HepG2 (cell line): ENCODE results near the gene LNX2. TPM values are rescaled to one million over a fixed set of nuclear protein-coding genes. Genes with fewer than 3 reads are reported as not detected.

Source experiments
- ATAC-seq: fragments of 200-7000 bp; cut with Tn5 transposase; 3 replicates; pipeline ENCODE4 v1.9.1; 2020; ENCODE audit warnings: mild to moderate bottlenecking, moderate library complexity
- BruUV-seq: library from RNA; stranded (reverse); fragments of 400-500 nt; replicated peaks from 2 replicates; lab custom pipeline; 2021; lab: Mats Ljungman, UMichigan
- CTCF ChIA-PET: fragments of 300-600 bp; formaldehyde crosslinking; extraction: SDS; loops from one replicate; lab custom pipeline; 2021; ENCODE audit warnings: low total read pairs, inconsistent platforms, low intra/inter-chr PET ratio; lab: Yijun Ruan, JAX
- POLR2A ChIA-PET: fragments of 350-600 bp; sonication (Branson Sonifier 250); formaldehyde crosslinking; loops from one replicate; lab custom pipeline; 2020; ENCODE audit warnings: antibody characterized with exemption, inconsistent platforms; lab: Yijun Ruan, JAX
- DNase-seq: peaks from one replicate; pipeline ENCODE4 v3.0.0-alpha.2; 2015; ENCODE audit warnings: low spot score
- FAIRE-seq: peaks from 3 replicates; lab custom pipeline; 2011; peaks lifted over from hg19 to GRCh38; lab: Jason Lieb, UNC
- H2AFZ ChIP-seq: one replicate; pipeline ENCODE4 v1.6.1; 2011; ENCODE audit warnings: low read length, inconsistent platforms
- H3K27ac ChIP-seq: fragments of 300-600 bp; 3 replicates; pipeline ENCODE4 v1.8.0; 2011; ENCODE audit warnings: mixed run types, mild to moderate bottlenecking, mixed read lengths, low read length, inconsistent platforms; ENCODE audit not compliant: insufficient read depth; ENCODE audit errors: extremely low read length
- H3K27me3 ChIP-seq, 2 experiments: fragments of 200-600 bp in 1 of 2; 2 replicates in 1 of 2; 3 replicates in 1 of 2; pipeline versions ENCODE4 v1.6.0 to v1.8.0; 2011; ENCODE audit warnings: low read length in 2 of 2, mild to moderate bottlenecking in 2 of 2, moderate library complexity in 2 of 2, inconsistent platforms in 1 of 2; ENCODE audit not compliant: insufficient read depth in 2 of 2, control insufficient read depth in 1 of 2
- H3K36me3 ChIP-seq, 2 experiments: fragments of 200-600 bp in 1 of 2; replicated peaks in 1 of 2; 2 replicates in 1 of 2; 3 replicates in 1 of 2; pipeline versions ENCODE4 v1.5.1 to v1.8.0; 2011; ENCODE audit warnings: low read length in 2 of 2, inconsistent platforms in 1 of 2; ENCODE audit not compliant: insufficient read depth in 2 of 2, control insufficient read depth in 1 of 2
- H3K4me1 ChIP-seq: 2 replicates; pipeline ENCODE4 v1.5.1; 2012; ENCODE audit warnings: low read length, inconsistent platforms; ENCODE audit not compliant: insufficient read depth
- H3K4me2 ChIP-seq: 2 replicates; pipeline ENCODE4 v1.6.0; 2011; ENCODE audit warnings: low read depth, low read length, inconsistent platforms
- H3K4me3 ChIP-seq, 3 experiments: fragments of 200-600 bp in 1 of 3; sonication (generic), shearing (Covaris generic) in 1 of 3; replicated peaks in 1 of 3; 2 replicates each; pipeline ENCODE4 v1.5.1; 2011 to 2016; ENCODE audit warnings: low read length in 3 of 3, inconsistent platforms in 2 of 3, low read depth in 2 of 3, mild to moderate bottlenecking in 2 of 3, control low read depth in 1 of 3, mixed read lengths in 1 of 3; ENCODE audit not compliant: insufficient read depth in 1 of 3
- H3K79me2 ChIP-seq: one replicate; pipeline ENCODE4 v1.6.1; 2011; ENCODE audit warnings: low read length, inconsistent platforms; ENCODE audit not compliant: insufficient read depth
- H3K9ac ChIP-seq: 2 replicates; pipeline ENCODE4 v1.6.0; 2011; ENCODE audit warnings: mild to moderate bottlenecking, low read depth, low read length, inconsistent platforms; ENCODE audit not compliant: insufficient read depth
- H3K9me3 ChIP-seq: 2 replicates; pipeline ENCODE4 v1.5.1; 2012; ENCODE audit warnings: mild to moderate bottlenecking, low read length
- H4K20me1 ChIP-seq: 2 replicates; pipeline ENCODE4 v1.6.0; 2011; ENCODE audit warnings: inconsistent platforms, mild to moderate bottlenecking, low read length, moderate library complexity; ENCODE audit not compliant: insufficient read depth
- ADNP ChIP-seq: sonication (generic); formaldehyde crosslinking; IDR thresholded peaks from 2 replicates; pipeline ENCODE4 v1.4.0; 2020; ENCODE audit warnings: missing genetic modification reagents
- AHDC1 ChIP-seq: sonication (generic); formaldehyde crosslinking; IDR thresholded peaks from 2 replicates; pipeline ENCODE4 v1.5.1; 2020; ENCODE audit warnings: mild to moderate bottlenecking, missing genetic modification reagents, borderline replicate concordance
- ESRRA ChIP-seq: sonication (generic); formaldehyde crosslinking; IDR thresholded peaks from 2 replicates; pipeline ENCODE4 v1.5.1; 2020; ENCODE audit warnings: mild to moderate bottlenecking, low read depth, missing genetic modification reagents
- KDM5B ChIP-seq: sonication (generic); formaldehyde crosslinking; IDR thresholded peaks from 2 replicates; pipeline ENCODE4 v1.4.0; 2020; ENCODE audit warnings: missing genetic modification reagents, mild to moderate bottlenecking, borderline replicate concordance
- KLF13 ChIP-seq: sonication (generic); formaldehyde crosslinking; IDR thresholded peaks from 2 replicates; pipeline ENCODE4 v1.4.0; 2020; ENCODE audit warnings: mild to moderate bottlenecking, missing genetic modification reagents
- LCORL ChIP-seq, 2 experiments: fragments of 450-650 bp in 1 of 2; sonication (generic) in 1 of 2; formaldehyde crosslinking in 1 of 2; IDR thresholded peaks; 2 replicates each; pipeline versions ENCODE4 v1.5.0 to v1.6.1; 2017 to 2020; ENCODE audit warnings: antibody characterized with exemption in 1 of 2, missing genetic modification reagents in 1 of 2
- MAFG ChIP-seq: sonication (generic); formaldehyde crosslinking; IDR thresholded peaks from 2 replicates; pipeline ENCODE4 v1.5.1; 2020; ENCODE audit warnings: mild to moderate bottlenecking, missing genetic modification reagents
- MAFK ChIP-seq, 2 experiments: IDR thresholded peaks in 1 of 2; conservative IDR thresholded peaks in 1 of 2; 2 replicates each; pipeline ENCODE4 v1.6.1; 2011; ENCODE audit warnings: improper control_type of control experiment in 2 of 2, low read length in 2 of 2
- MTF1 ChIP-seq: sonication (generic); formaldehyde crosslinking; IDR thresholded peaks from 2 replicates; pipeline ENCODE4 v1.5.0; 2020; ENCODE audit warnings: missing genetic modification reagents
- NPAS2 ChIP-seq: sonication (generic); formaldehyde crosslinking; IDR thresholded peaks from 2 replicates; pipeline ENCODE4 v1.8.0; 2022; ENCODE audit warnings: mild to moderate bottlenecking, missing genetic modification reagents, borderline replicate concordance
- RFXANK ChIP-seq: IDR thresholded peaks from 2 replicates; pipeline ENCODE4 v1.6.1; 2016
- SMARCC2 ChIP-seq: fragments of 450-650 bp; IDR thresholded peaks from 2 replicates; pipeline ENCODE4 v1.6.1; 2017; ENCODE audit warnings: antibody characterized with exemption, mild to moderate bottlenecking
- STAT6 ChIP-seq: sonication (generic); formaldehyde crosslinking; IDR thresholded peaks from 2 replicates; pipeline ENCODE4 v1.4.0; 2020; ENCODE audit warnings: missing genetic modification reagents, mild to moderate bottlenecking, borderline replicate concordance
- ZNF460 ChIP-seq: sonication (generic); formaldehyde crosslinking; IDR thresholded peaks from 2 replicates; pipeline ENCODE4 v1.5.1; 2020; ENCODE audit warnings: missing genetic modification reagents, mild to moderate bottlenecking, borderline replicate concordance
- ZNF468 ChIP-seq: sonication (generic); formaldehyde crosslinking; IDR thresholded peaks from 2 replicates; pipeline ENCODE4 v1.8.0; 2022; ENCODE audit warnings: mild to moderate bottlenecking, moderate library complexity, missing genetic modification reagents
- ZNF777 ChIP-seq: sonication (generic); formaldehyde crosslinking; IDR thresholded peaks from 2 replicates; pipeline ENCODE4 v1.4.0; 2020; ENCODE audit warnings: missing genetic modification reagents
- WGBS: methylation state at CpG from one replicate; pipeline ENCODE4 v1.1.6; 2017; ENCODE audit warnings: low lambda C conversion rate; 5-methylcytosine and 5-hydroxymethylcytosine counted together
- in situ Hi-C: cut with HindIII; loops from 2 replicates; pipeline ENCODE4 v1.10.0; 2017; ENCODE audit warnings: low pct_unique_long_range_greater_than_20kb; ENCODE audit not compliant: extremely low pct_ligation_motif_present
- intact Hi-C: fragments of 100-400 bp; cut with micrococcal nuclease; formaldehyde crosslinking; loops from one replicate; pipeline ENCODE4 v1.10.0; 2022; ENCODE audit not compliant: unreplicated experiment
- polyA plus RNA-seq, 8 experiments: library from polyadenylated mRNA; depleted of rRNA in 3 of 8; stranded (reverse) in 7 of 8; unstranded in 1 of 8; fragments of >200 nt; fragmentation: Illumina TruSeq in 4 of 8; extraction: Trizol in 4 of 8; gene quantifications; 2 replicates each; pipeline versions ENCODE4 v1.2.1 to v1.2.3, GENCODE V29; 2011 to 2016; ENCODE audit warnings: low read depth in 4 of 8, missing spikeins in 1 of 8, mixed read lengths in 1 of 8; ENCODE audit not compliant: insufficient read depth in 1 of 8
- total RNA-seq, 5 experiments: library from RNA; depleted of rRNA; stranded (reverse); fragments of >200 nt; fragmentation: Illumina TruSeq; extraction: Trizol; gene quantifications; 2 replicates each; pipeline ENCODE4 v1.2.3, GENCODE V29; 2016; ENCODE audit warnings: low read depth in 1 of 5
- TF ChIP-seq, protein P1 (sequence below): IDR thresholded peaks from 2 replicates; pipeline ENCODE4 v1.6.1; 2016; ENCODE audit warnings: missing genetic modification reagents, missing compliant biosample characterization

Gene LNX2
- total and polyA plus RNA-seq, 2 of the 13 experiments (the other 11 are each of a cell fraction or from before 2014, with no cell fraction given) = 9.2 to 9.7 TPM

GRCh38 chr13:27634791-27635190, 14.5 kb upstream of the LNX2 start:
- H3K4me3 ChIP-seq = no peak overlapping the region
- DNase-seq (no peak), FAIRE-seq (no peak), ATAC-seq (no peak)
- intact Hi-C loops (no loop called here), in situ Hi-C loops (no loop called here)
- peaks cover 4 to 7% of the 10 kb centered on the region in 2 experiments; a peak in 3 of 5 replicates for H3K36me3 ChIP-seq
- H3K79me2 ChIP-seq = peaks cover 25% of the 10 kb centered on the region
- no peak for TF ChIP-seq ZNF468
- no peak for TF ChIP-seq STAT6
- TF ChIP-seq KDM5B (CRISPR knock-in tag) = no peak
- TF ChIP-seq AHDC1 (CRISPR knock-in tag) = no peak
- no peak for TF ChIP-seq SMARCC2
- no peak for TF ChIP-seq ESRRA (CRISPR knock-in tag)
- no peak for TF ChIP-seq MTF1
- no peak for TF ChIP-seq RFXANK
- TF ChIP-seq KLF13 (CRISPR knock-in tag) = no peak
- TF ChIP-seq LCORL (IDR thresholded peaks at IDR 0.05) = no peak
- TF ChIP-seq LCORL (CRISPR knock-in tag; IDR thresholded peaks at IDR 0.05) = no peak
- no peak for TF ChIP-seq ZNF460 (CRISPR knock-in tag)
- TF ChIP-seq, protein P1, sequence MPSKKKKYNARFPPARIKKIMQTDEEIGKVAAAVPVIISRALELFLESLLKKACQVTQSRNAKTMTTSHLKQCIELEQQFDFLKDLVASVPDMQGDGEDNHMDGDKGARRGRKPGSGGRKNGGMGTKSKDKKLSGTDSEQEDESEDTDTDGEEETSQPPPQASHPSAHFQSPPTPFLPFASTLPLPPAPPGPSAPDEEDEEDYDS (CRISPR knock-in tag) = no peak
- TF ChIP-seq MAFK (conservative IDR thresholded peaks at IDR 0.05 in 1 of 2, IDR thresholded peaks at IDR 0.05 in 1 of 2; ENCODE audit: low read length in 2 of 2) = no peak
- no peak for TF ChIP-seq NPAS2 (CRISPR knock-in tag)
- TF ChIP-seq MAFG (CRISPR knock-in tag) = no peak
- TF ChIP-seq ZNF777 (CRISPR knock-in tag) = no peak
- no peak for TF ChIP-seq ADNP (CRISPR knock-in tag)
- BruUV-seq = no TSS peak
- no peak overlapping the region for H3K27ac ChIP-seq
- ChIA-PET POLR2A (interaction anchor here (1.0 kb wide), 1 partner anchor 14 kb away, joined by 3 read pairs; no protein-coding TSS in a partner anchor), CTCF (no interaction called here)
- no peak overlapping the region for H2AFZ ChIP-seq
- H3K4me2 ChIP-seq = no peak overlapping the region
- peaks cover 31% of the 10 kb centered on the region for H3K4me1 ChIP-seq
- no peak overlapping the region for H3K9ac ChIP-seq
- no peaks in the 10 kb centered on the region for H3K9me3 ChIP-seq
- no peaks in the 10 kb centered on the region for H3K27me3 ChIP-seq
- 100% methylated on average over 3 of the region's 3 CpGs for WGBS
- no peaks in the 10 kb centered on the region for H4K20me1 ChIP-seq
